ENCODE data around the gene MEX3A.
"Not testable (repeated sequence)": the region's sequence is repeated elsewhere in the genome, so short reads cannot be mapped to it uniquely, and the experiment has no call there.

MEX3A gene

GRCh38 chr1:156082309-156083091 lies at the start of gene MEX3A:
TSS of gene MEX3A (minus strand) at chr1:156082465. CDS start at chr1:156081998, 467 bp downstream.
- DNase-seq (ENCODE audit: low spot score): peak; percentile 92

GRCh38 chr1:156130578-156130942 lies 48.3 kb upstream of the MEX3A start:
- DNase-seq (ENCODE audit: low spot score): no peak

- DNase-seq (ENCODE audit: low spot score): peak; percentile 90
Measured at GRCh38 chr1:156129687-156130577, 47.7 kb upstream of the MEX3A start.

- no peak for DNase-seq (ENCODE audit: low spot score)
Measured at GRCh38 chr1:156128654-156129597, 46.7 kb upstream of the MEX3A start.

GRCh38 chr1:156128308-156128653 lies 46.0 kb upstream of the MEX3A start:
- DNase-seq (ENCODE audit: low spot score): no peak

- peak; percentile 67 for DNase-seq (ENCODE audit: low spot score)
Measured at GRCh38 chr1:156126630-156127534, 44.6 kb upstream of the MEX3A start.

- peak; percentile 83 for DNase-seq (ENCODE audit: low spot score)
Measured at GRCh38 chr1:156126043-156126629, 43.9 kb upstream of the MEX3A start.

GRCh38 chr1:156125544-156125943 lies 43.3 kb upstream of the MEX3A start:
- not testable (repeated sequence) for DNase-seq (ENCODE audit: low spot score)

- DNase-seq (ENCODE audit: low spot score): peak; percentile 35
Measured at GRCh38 chr1:156124557-156125483, 42.6 kb upstream of the MEX3A start.

- DNase-seq (ENCODE audit: low spot score): peak; percentile 70
Measured at GRCh38 chr1:156123356-156124196, 41.3 kb upstream of the MEX3A start.

GRCh38 chr1:156122519-156123355 lies 40.5 kb upstream of the MEX3A start:
- peak; percentile 57 for DNase-seq (ENCODE audit: low spot score)

GRCh38 chr1:156122086-156122485 lies 39.8 kb upstream of the MEX3A start:
- DNase-seq (ENCODE audit: low spot score): no peak

- DNase-seq (ENCODE audit: low spot score): no peak
Measured at GRCh38 chr1:156121457-156121856, 39.2 kb upstream of the MEX3A start.

GRCh38 chr1:156121005-156121404 lies 38.7 kb upstream of the MEX3A start:
- not testable (repeated sequence) for DNase-seq (ENCODE audit: low spot score)

- DNase-seq (ENCODE audit: low spot score): no peak
Measured at GRCh38 chr1:156120318-156120717, 38.1 kb upstream of the MEX3A start.

GRCh38 chr1:156119503-156120209 lies 37.4 kb upstream of the MEX3A start:
- DNase-seq (ENCODE audit: low spot score): peak; percentile 65
